Measurements from ENCODE around the gene ST7.

ST7 gene

DNA sequence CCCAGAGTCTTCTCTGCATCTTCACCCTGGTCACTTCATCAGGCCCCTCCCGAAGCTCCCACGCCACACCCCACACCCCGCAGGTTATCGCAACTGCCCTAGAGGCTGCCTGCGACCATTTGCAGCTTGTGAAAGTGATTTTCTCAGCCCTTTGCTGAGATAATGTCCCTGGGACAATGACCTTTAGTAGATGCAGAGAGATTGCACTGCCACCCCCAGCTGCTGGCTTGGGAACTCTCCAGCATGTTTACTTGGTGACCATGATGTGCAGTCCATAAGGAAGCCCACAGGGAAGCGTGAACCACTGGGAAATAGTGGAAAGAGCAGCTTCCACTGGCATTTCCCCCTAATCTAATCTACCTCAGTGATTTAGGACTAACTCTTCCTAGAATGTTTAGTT lies 272.2 kb downstream of the ST7 start:
- no peak for ATAC-seq
- TF ChIP-seq OSR1 (CRISPR knock-in tag; IDR thresholded peaks at IDR 0.05) (no peak), ZNF8 (CRISPR knock-in tag; IDR thresholded peaks at IDR 0.05) (no peak), ZFP3 (CRISPR knock-in tag; IDR thresholded peaks at IDR 0.05) (no peak), PPARA (CRISPR knock-in tag; IDR thresholded peaks at IDR 0.05; ENCODE audit: borderline replicate concordance) (no peak), ARNTL (CRISPR knock-in tag; IDR thresholded peaks at IDR 0.05; ENCODE audit: borderline replicate concordance, low read depth) (no peak), ESRRG (CRISPR knock-in tag; IDR thresholded peaks at IDR 0.05) (no peak), ZC3H10 (CRISPR knock-in tag; IDR thresholded peaks at IDR 0.05) (no peak), ZNF70 (CRISPR knock-in tag; IDR thresholded peaks at IDR 0.05) (no peak), ZFP30 (CRISPR knock-in tag; IDR thresholded peaks at IDR 0.05) (no peak)

GRCh38 chr7:117227091-117227490 lies 273.8 kb downstream of the ST7 start:
- TF ChIP-seq RARB (CRISPR knock-in tag; IDR thresholded peaks at IDR 0.05) (no peak), ARNTL (CRISPR knock-in tag; IDR thresholded peaks at IDR 0.05; ENCODE audit: borderline replicate concordance, low read depth) (no peak), OSR1 (CRISPR knock-in tag; IDR thresholded peaks at IDR 0.05) (no peak), ZNF565 (CRISPR knock-in tag; conservative IDR thresholded peaks at IDR 0.05; ENCODE audit: low read depth) (no peak), ZC3H10 (CRISPR knock-in tag; IDR thresholded peaks at IDR 0.05) (no peak), PATZ1 (CRISPR knock-in tag; IDR thresholded peaks at IDR 0.05; ENCODE audit: borderline replicate concordance) (no peak), PPARA (CRISPR knock-in tag; IDR thresholded peaks at IDR 0.05; ENCODE audit: borderline replicate concordance) (no peak), CSDC2 (CRISPR knock-in tag; IDR thresholded peaks at IDR 0.05) (no peak), TSHZ2 (CRISPR knock-in tag; IDR thresholded peaks at IDR 0.05) (no peak), BACH2 (CRISPR knock-in tag; IDR thresholded peaks at IDR 0.05; ENCODE audit: borderline replicate concordance) (no peak), ZNF8 (CRISPR knock-in tag; IDR thresholded peaks at IDR 0.05) (no peak), ZNF70 (CRISPR knock-in tag; IDR thresholded peaks at IDR 0.05) (no peak), ESRRG (CRISPR knock-in tag; IDR thresholded peaks at IDR 0.05) (no peak), ZFP30 (CRISPR knock-in tag; IDR thresholded peaks at IDR 0.05) (no peak)

DNA sequence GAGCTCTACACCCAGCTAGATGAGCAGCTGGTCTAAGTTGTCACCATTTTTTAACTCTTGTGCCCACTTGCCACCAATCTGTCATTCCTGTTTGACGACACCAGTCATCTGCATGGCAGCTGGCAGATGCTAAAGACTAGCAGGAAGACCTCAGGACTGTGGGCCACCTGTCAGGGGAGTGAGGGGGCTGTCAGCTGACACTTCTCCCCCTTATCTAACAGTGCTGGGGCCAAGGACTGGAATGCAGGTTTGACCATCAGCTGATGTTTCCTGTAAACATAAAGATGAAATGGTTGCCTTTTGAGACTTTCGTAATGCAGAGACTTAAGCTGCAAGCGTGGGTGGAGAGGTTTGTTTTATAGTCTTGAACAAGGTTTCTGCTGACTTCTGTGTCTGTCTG lies 276.0 kb downstream of the ST7 start:
- no peak for TF ChIP-seq CSDC2 (CRISPR knock-in tag; IDR thresholded peaks at IDR 0.05)
- TF ChIP-seq ZFP30 (CRISPR knock-in tag; IDR thresholded peaks at IDR 0.05), result no peak
- TF ChIP-seq ARNTL (CRISPR knock-in tag; IDR thresholded peaks at IDR 0.05; ENCODE audit: borderline replicate concordance, low read depth), result no peak
- no peak for TF ChIP-seq ZFP3 (CRISPR knock-in tag; IDR thresholded peaks at IDR 0.05)
- TF ChIP-seq SNAI2 (CRISPR knock-in tag; IDR thresholded peaks at IDR 0.05), result no peak
- TF ChIP-seq TSHZ2 (CRISPR knock-in tag; IDR thresholded peaks at IDR 0.05), result no peak
- TF ChIP-seq, protein P1, sequence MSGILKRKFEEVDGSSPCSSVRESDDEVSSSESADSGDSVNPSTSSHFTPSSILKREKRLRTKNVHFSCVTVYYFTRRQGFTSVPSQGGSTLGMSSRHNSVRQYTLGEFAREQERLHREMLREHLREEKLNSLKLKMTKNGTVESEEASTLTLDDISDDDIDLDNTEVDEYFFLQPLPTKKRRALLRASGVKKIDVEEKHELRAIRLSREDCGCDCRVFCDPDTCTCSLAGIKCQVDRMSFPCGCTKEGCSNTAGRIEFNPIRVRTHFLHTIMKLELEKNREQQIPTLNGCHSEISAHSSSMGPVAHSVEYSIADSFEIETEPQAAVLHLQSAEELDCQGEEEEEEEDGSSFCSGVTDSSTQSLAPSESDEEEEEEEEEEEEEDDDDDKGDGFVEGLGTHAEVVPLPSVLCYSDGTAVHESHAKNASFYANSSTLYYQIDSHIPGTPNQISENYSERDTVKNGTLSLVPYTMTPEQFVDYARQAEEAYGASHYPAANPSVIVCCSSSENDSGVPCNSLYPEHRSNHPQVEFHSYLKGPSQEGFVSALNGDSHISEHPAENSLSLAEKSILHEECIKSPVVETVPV (CRISPR knock-in tag; IDR thresholded peaks at IDR 0.05), result no peak
- no peak for TF ChIP-seq RARB (CRISPR knock-in tag; IDR thresholded peaks at IDR 0.05)
- TF ChIP-seq ESRRG (CRISPR knock-in tag; IDR thresholded peaks at IDR 0.05), result no peak
- TF ChIP-seq CREB5 (CRISPR knock-in tag; IDR thresholded peaks at IDR 0.05; ENCODE audit: low read depth), result no peak
- TF ChIP-seq TCF4 (CRISPR knock-in tag; IDR thresholded peaks at IDR 0.05; ENCODE audit: borderline replicate concordance), result no peak
- no peak for TF ChIP-seq PPARA (CRISPR knock-in tag; IDR thresholded peaks at IDR 0.05; ENCODE audit: borderline replicate concordance)
- TF ChIP-seq TOX (CRISPR knock-in tag; IDR thresholded peaks at IDR 0.05; ENCODE audit: borderline replicate concordance), result no peak
- no peak for ATAC-seq

More at GRCh38 chr7:117227091-117227490, 273.8 kb downstream of the ST7 start:
- no peak for ATAC-seq

Measured in SK-N-SH treated with all-trans-retinoic acid at 6 μM for 48 hours (cell line).